K562 (cell line): ENCODE measurements around the gene KLHL29. TPM values are rescaled to one million over a fixed set of nuclear protein-coding genes. Genes with fewer than 3 reads are reported as not detected.

ENCODE experiments used
- ATAC-seq: fragments of 200-7000 bp; cut with Tn5 transposase; 3 replicates; pipeline ENCODE4 v1.9.1; 2020; ENCODE audit warnings: moderate library complexity
- BruUV-seq: library from RNA; stranded (reverse); fragments of 400-500 nt; replicated peaks from 2 replicates; lab custom pipeline; 2021; lab: Mats Ljungman, UMichigan
- CTCF ChIA-PET: fragments of 300-600 bp; formaldehyde crosslinking; extraction: SDS; loops from one replicate; lab custom pipeline; 2021; ENCODE audit warnings: low intra/inter-chr PET ratio; lab: Yijun Ruan, JAX
- POLR2A ChIA-PET: fragments of 300-600, 350-650 bp; sonication (Branson Sonifier 250); formaldehyde crosslinking; extraction: SDS; loops from one replicate; lab custom pipeline; 2021; ENCODE audit warnings: antibody characterized with exemption, inconsistent platforms; lab: Yijun Ruan, JAX
- DNase-seq, 4 experiments: peaks; one replicate each; pipeline versions ENCODE4 v3.0.0 to v3.0.0-alpha.2; 2011 to 2018; ENCODE audit warnings: low spot score in 3 of 4, mixed read lengths in 3 of 4; ENCODE audit errors: extremely low read depth in 1 of 4
- FAIRE-seq: peaks from 2 replicates; lab custom pipeline; 2011; peaks lifted over from hg19 to GRCh38; lab: Jason Lieb, UNC
- H2AFZ ChIP-seq: 2 replicates; pipeline ENCODE4 v1.6.0; 2011; ENCODE audit warnings: low read depth, low read length, control low read depth, inconsistent platforms
- H3K27ac ChIP-seq: fragments of 200-600 bp; 3 replicates; pipeline ENCODE4 v1.8.0; 2011; ENCODE audit warnings: low read depth, mild to moderate bottlenecking, control low read depth, inconsistent platforms, low read length, moderate library complexity, mixed read lengths; ENCODE audit errors: extremely low read depth
- H3K27me3 ChIP-seq, 2 experiments: fragments of 300-600 bp in 1 of 2; 2 replicates in 1 of 2; 3 replicates in 1 of 2; pipeline versions ENCODE4 v1.6.0 to v1.8.0; 2011; ENCODE audit warnings: inconsistent platforms in 2 of 2, low read length in 2 of 2, mild to moderate bottlenecking in 1 of 2, mixed read lengths in 1 of 2, moderate library complexity in 1 of 2; ENCODE audit not compliant: control insufficient read depth in 2 of 2, insufficient read depth in 2 of 2
- H3K36me3 ChIP-seq: fragments of 300-600 bp; 3 replicates; pipeline ENCODE4 v1.8.0; 2011; ENCODE audit warnings: mild to moderate bottlenecking, low read length, inconsistent platforms; ENCODE audit not compliant: control insufficient read depth, insufficient read depth
- H3K4me1 ChIP-seq, 2 experiments: fragments of 200-600 bp in 1 of 2; replicated peaks in 1 of 2; 2 replicates in 1 of 2; 3 replicates in 1 of 2; pipeline versions ENCODE4 v1.5.1 to v1.8.0; 2011; ENCODE audit warnings: inconsistent platforms in 2 of 2, low read length in 2 of 2, mild to moderate bottlenecking in 1 of 2, mixed read lengths in 1 of 2, moderate library complexity in 1 of 2; ENCODE audit not compliant: control insufficient read depth in 2 of 2, insufficient read depth in 2 of 2
- H3K4me2 ChIP-seq: 2 replicates; pipeline ENCODE4 v1.6.1; 2011; ENCODE audit warnings: low read length, control low read depth, inconsistent platforms, mixed read lengths; ENCODE audit not compliant: insufficient read depth
- H3K4me3 ChIP-seq: fragments of 200-600 bp; sonication (generic), shearing (Covaris generic); 2 replicates; pipeline ENCODE4 v1.5.1; 2016; ENCODE audit warnings: control low read depth, inconsistent platforms
- H3K79me2 ChIP-seq: fragments of 200-600 bp; 3 replicates; pipeline ENCODE4 v1.8.0; 2011; ENCODE audit warnings: low read length, inconsistent platforms; ENCODE audit not compliant: control insufficient read depth, insufficient read depth
- H3K9ac ChIP-seq, 2 experiments: 2 replicates each; pipeline versions ENCODE4 v1.6.0 to v1.6.1; 2011; ENCODE audit warnings: low read depth in 2 of 2, low read length in 2 of 2, control low read depth in 1 of 2, inconsistent platforms in 1 of 2, mild to moderate bottlenecking in 1 of 2, mixed read lengths in 1 of 2; ENCODE audit not compliant: insufficient read depth in 1 of 2
- H3K9me1 ChIP-seq: one replicate; pipeline ENCODE4 v1.6.0; 2011; ENCODE audit warnings: inconsistent platforms, mild to moderate bottlenecking, low read length, moderate library complexity; ENCODE audit not compliant: control insufficient read depth, insufficient read depth
- H3K9me3 ChIP-seq: replicated peaks from 2 replicates; pipeline ENCODE4 v1.5.1; 2011; ENCODE audit warnings: low read depth, low read length, inconsistent platforms; ENCODE audit not compliant: control insufficient read depth, insufficient read depth
- H4K20me1 ChIP-seq: replicated peaks from 2 replicates; pipeline ENCODE4 v1.6.1; 2011; ENCODE audit warnings: low read length, inconsistent platforms, mixed read lengths; ENCODE audit not compliant: control insufficient read depth, insufficient read depth
- BRF1 ChIP-seq: IDR thresholded peaks from 3 replicates; pipeline ENCODE4 v1.6.1; 2011; ENCODE audit warnings: borderline replicate concordance, mild to moderate bottlenecking; ENCODE audit not compliant: insufficient read length; ENCODE audit errors: extremely low read depth
- MTF1 ChIP-seq: fragments of 250-450 bp; sonication (Bioruptor Pico); IDR thresholded peaks from 2 replicates; pipeline ENCODE4 v1.9.0; 2021; ENCODE audit warnings: moderate library complexity, mild to moderate bottlenecking, inconsistent platforms, borderline replicate concordance
- PRMT5 ChIP-seq: sonication (generic); formaldehyde crosslinking; IDR thresholded peaks from 2 replicates; pipeline ENCODE4 v1.5.0; 2020; ENCODE audit warnings: missing genetic modification reagents
- RBBP5 ChIP-seq: fragments of 200-600 bp; sonication (generic); IDR thresholded peaks from 2 replicates; pipeline ENCODE4 v1.6.1; 2012; ENCODE audit warnings: borderline replicate concordance, mild to moderate bottlenecking, low read length, control low read depth, inconsistent platforms; ENCODE audit not compliant: insufficient read depth, poor library complexity, severe bottlenecking
- SUPT5H ChIP-seq: fragments of 450-650 bp; IDR thresholded peaks from 2 replicates; pipeline ENCODE4 v1.6.1; 2016
- WGBS: fragments of 100-300 bp; shearing (Covaris generic); methylation state at CpG from one replicate; pipeline ENCODE4 v1.1.6; 2016; ENCODE audit warnings: low coverage, mixed read lengths; ENCODE audit not compliant: insufficient coverage; ENCODE audit errors: missing lambda C conversion rate; 5-methylcytosine and 5-hydroxymethylcytosine counted together
- in situ Hi-C: fragments of 300-500 bp; cut with MboI; formaldehyde crosslinking; loops from 4 replicates; pipeline ENCODE4 v1.15.0; 2018; ENCODE audit warnings: inconsistent platforms, mixed read lengths
- intact Hi-C: fragments of 100-400 bp; cut with micrococcal nuclease; formaldehyde crosslinking; loops from 2 replicates; pipeline ENCODE4 v1.14.2; 2022
- polyA plus RNA-seq, 8 experiments: library from polyadenylated mRNA; depleted of rRNA in 4 of 8; stranded (reverse) in 5 of 8; unstranded in 3 of 8; fragments of >200 nt; fragmentation: Nextera tagmentation in 2 of 8; fragmentation: Illumina TruSeq in 1 of 8; extraction: Ambion mirVana in 2 of 8; extraction: Trizol in 1 of 8; gene quantifications; 2 replicates each; pipeline versions ENCODE4 v1.2.1 to v1.2.3, GENCODE V29; 2011 to 2014; ENCODE audit warnings: inconsistent platforms in 1 of 8, missing spikeins in 1 of 8
- total RNA-seq, 7 experiments: library from RNA; depleted of rRNA in 6 of 7; stranded (reverse); fragments of >200 nt in 6 of 7; fragmentation: Illumina TruSeq in 2 of 7; extraction: Trizol in 2 of 7; gene quantifications; 2 replicates each; pipeline versions ENCODE4 v1.2.1 to v1.2.3, GENCODE V29; 2011 to 2021; ENCODE audit warnings: low replicate concordance in 1 of 7
- TF ChIP-seq, protein P1 (sequence below): sonication (generic); formaldehyde crosslinking; IDR thresholded peaks from 2 replicates; pipeline ENCODE4 v1.8.1; 2023; ENCODE audit warnings: mild to moderate bottlenecking, missing genetic modification reagents, moderate library complexity

Gene KLHL29
- total and polyA plus RNA-seq, 9 of the 15 experiments (the other 6 are each of a cell fraction or from before 2014, with no cell fraction given), result 0.03 to 0.31 (median 0.08) TPM; not detected in 1

DNA sequence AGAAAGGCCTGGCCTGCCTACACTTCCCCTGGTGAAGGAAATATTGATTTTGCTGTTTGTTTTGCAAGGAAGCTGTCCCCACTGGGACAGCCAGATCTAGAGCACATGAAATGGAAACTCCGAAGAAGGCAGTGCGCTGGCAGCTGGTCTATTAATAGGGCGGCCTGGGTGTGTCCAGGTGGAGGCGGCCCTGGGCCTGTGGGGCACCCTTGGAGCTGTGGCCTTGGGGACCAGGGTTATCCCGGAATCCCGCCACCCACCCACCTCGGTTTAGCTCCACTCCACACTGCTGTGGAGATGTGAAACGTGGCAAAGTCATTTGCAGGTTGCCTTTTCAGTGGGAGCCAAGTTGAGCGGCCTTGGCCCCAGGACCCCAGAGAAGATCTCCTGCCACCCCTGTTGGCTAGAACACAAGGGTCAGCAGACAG lies 204.3 kb downstream of the KLHL29 start:
- Histone ChIP-seq H3K79me2 (no peaks in the 10 kb centered on the region), H3K36me3 (no peaks in the 10 kb centered on the region), H3K9ac (no peak overlapping the region), H3K9me1 (no peaks in the 10 kb centered on the region), H3K4me3 (no peak overlapping the region), H3K4me2 (no peak overlapping the region), H2AFZ (no peak overlapping the region), H3K27ac (no peak overlapping the region), H3K9me3 (no peaks in the 10 kb centered on the region), H3K27me3 (peaks cover 57 to 93% of the 10 kb centered on the region in 2 experiments), H3K4me1 (no peaks in the 10 kb centered on the region), H4K20me1 (peaks cover 4% of the 10 kb centered on the region; the same call in 1 of the 2 replicates)
- ChIA-PET POLR2A (interaction anchor here (0.6 to 1.0 kb wide), 2 partner anchors 19 to 224 kb away, joined by 3 read pairs; no protein-coding TSS in a partner anchor), CTCF (no interaction called here)
- FAIRE-seq, result no peak
- TF ChIP-seq, protein P1, sequence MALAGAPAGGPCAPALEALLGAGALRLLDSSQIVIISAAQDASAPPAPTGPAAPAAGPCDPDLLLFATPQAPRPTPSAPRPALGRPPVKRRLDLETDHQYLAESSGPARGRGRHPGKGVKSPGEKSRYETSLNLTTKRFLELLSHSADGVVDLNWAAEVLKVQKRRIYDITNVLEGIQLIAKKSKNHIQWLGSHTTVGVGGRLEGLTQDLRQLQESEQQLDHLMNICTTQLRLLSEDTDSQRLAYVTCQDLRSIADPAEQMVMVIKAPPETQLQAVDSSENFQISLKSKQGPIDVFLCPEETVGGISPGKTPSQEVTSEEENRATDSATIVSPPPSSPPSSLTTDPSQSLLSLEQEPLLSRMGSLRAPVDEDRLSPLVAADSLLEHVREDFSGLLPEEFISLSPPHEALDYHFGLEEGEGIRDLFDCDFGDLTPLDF (CRISPR knock-in tag), result no peak
- TF ChIP-seq BRF1 (no peak), PRMT5 (no peak), RBBP5 (no peak), SUPT5H (no peak), MTF1 (CRISPR knock-in tag) (no peak)
- in situ Hi-C loops, result no loop called here
- intact Hi-C loops, result no loop called here
- no peak for DNase-seq
- ATAC-seq, result no peak
- 0% methylated on average over 9 of the region's 9 CpGs for WGBS
- BruUV-seq, result no TSS peak
